MCF 10A (cell line): ENCODE data around the gene GABBR1. TPM values are rescaled to one million over a fixed set of nuclear protein-coding genes. Genes with fewer than 3 reads are reported as not detected.

Experiments
- BruUV-seq: library from RNA; stranded (reverse); fragments of 400-500 nt; replicated peaks from 2 replicates; lab custom pipeline; 2021; lab: Mats Ljungman, UMichigan
- CTCF ChIA-PET: fragments of 300-600 bp; sonication (Branson Sonifier 250); formaldehyde crosslinking; extraction: SDS; loops from one replicate; lab custom pipeline; 2021; ENCODE audit warnings: antibody characterized with exemption, inconsistent platforms; lab: Yijun Ruan, JAX
- POLR2A ChIA-PET: fragments of 300-600, 350-650 bp; sonication (Branson Sonifier 250); formaldehyde crosslinking; extraction: SDS; loops from one replicate; lab custom pipeline; 2020; ENCODE audit warnings: antibody characterized with exemption, inconsistent platforms; lab: Yijun Ruan, JAX
- DNase-seq: peaks from one replicate; pipeline ENCODE4 v3.0.0-alpha.2; 2018; ENCODE audit not compliant: unreplicated experiment
- H3K27ac Mint-ChIP-seq: one replicate; pipeline ENCODE4 v1.8.0; 2022; ENCODE audit warnings: mild to moderate bottlenecking, low read depth, mixed read lengths; ENCODE audit not compliant: unreplicated experiment
- H3K27me3 Mint-ChIP-seq: one replicate; pipeline ENCODE4 v1.8.0; 2022; ENCODE audit warnings: mixed read lengths; ENCODE audit not compliant: insufficient read depth, unreplicated experiment
- H3K36me3 Mint-ChIP-seq: one replicate; pipeline ENCODE4 v1.8.0; 2022; ENCODE audit warnings: mild to moderate bottlenecking, moderate library complexity, mixed read lengths; ENCODE audit not compliant: insufficient read depth, unreplicated experiment
- H3K4me1 Mint-ChIP-seq: one replicate; pipeline ENCODE4 v1.8.0; 2022; ENCODE audit warnings: mixed read lengths; ENCODE audit not compliant: insufficient read depth, unreplicated experiment
- H3K4me3 Mint-ChIP-seq: one replicate; pipeline ENCODE4 v1.8.0; 2022; ENCODE audit warnings: mild to moderate bottlenecking, moderate library complexity, mixed read lengths; ENCODE audit not compliant: unreplicated experiment
- H3K9me3 Mint-ChIP-seq: one replicate; pipeline ENCODE4 v1.8.0; 2022; ENCODE audit warnings: mixed read lengths; ENCODE audit not compliant: unreplicated experiment
- intact Hi-C: fragments of 100-400 bp; cut with micrococcal nuclease; formaldehyde crosslinking; loops from 2 replicates; pipeline ENCODE4 v1.14.1; 2022
- total RNA-seq: library from RNA; stranded (reverse); gene quantifications from 2 replicates; pipeline ENCODE4 v1.2.3, GENCODE V29; 2022
- TF ChIP-seq, protein P1 (sequence below): fragments of 200-600 bp; IDR thresholded peaks from one replicate; pipeline ENCODE4 v1.8.0; 2022; ENCODE audit warnings: antibody characterized with exemption, mild to moderate bottlenecking; ENCODE audit not compliant: unreplicated experiment

Gene GABBR1
- total RNA-seq, 1 experiment from 2014 or later: 38.8 TPM

DNA sequence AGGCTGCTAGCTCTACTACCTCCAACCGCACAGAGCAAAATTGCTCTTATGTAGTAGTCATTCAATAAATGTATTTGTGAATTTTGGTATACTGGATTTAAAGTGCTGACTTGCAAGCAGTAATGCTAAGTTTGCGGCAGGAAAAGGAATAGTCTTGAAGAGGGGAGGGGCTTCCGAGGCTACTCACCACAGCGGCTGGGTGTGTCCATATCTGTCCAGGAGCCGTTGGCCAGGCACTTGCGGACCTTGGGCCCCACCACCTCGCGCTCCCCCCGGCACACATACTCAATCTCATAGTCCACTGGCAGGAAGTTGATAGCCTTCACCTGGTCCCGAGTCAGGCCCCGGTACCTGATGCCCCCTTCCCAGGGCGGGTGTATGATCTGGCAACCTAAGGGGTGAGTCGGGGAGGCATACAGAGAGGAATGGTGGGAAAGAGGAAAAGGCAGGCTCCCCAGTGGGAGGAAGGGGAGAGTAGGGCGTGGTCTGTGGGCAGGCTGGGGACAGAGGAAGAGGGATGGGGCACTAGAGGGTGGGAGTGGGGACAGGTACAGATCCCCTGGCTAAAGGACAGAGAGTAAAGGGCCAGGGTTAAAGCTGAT lies 1.7 kb downstream of the GABBR1 start:
- CTCF ChIA-PET: interaction anchor here (0.6 kb wide), 1 partner anchor 37 kb away, joined by 3 read pairs; no protein-coding TSS in a partner anchor
- Mint-ChIP-seq H3K27ac (no peak overlapping the region), H3K27me3 (no peaks in the 10 kb centered on the region), H3K36me3 (peaks cover 8% of the 10 kb centered on the region), H3K4me1 (peaks cover 33% of the 10 kb centered on the region), H3K9me3 (no peaks in the 10 kb centered on the region), H3K4me3 (peak overlapping the region; percentile 75)
- BruUV-seq: no TSS peak
- DNase-seq: no peak
- intact Hi-C loops: no loop called here
- POLR2A ChIA-PET: interaction anchor here (0.6 to 2.2 kb wide), 2 partner anchors 9 to 902 kb away, joined by 4 to 6 read pairs; no protein-coding TSS in a partner anchor
- TF ChIP-seq, protein P1, sequence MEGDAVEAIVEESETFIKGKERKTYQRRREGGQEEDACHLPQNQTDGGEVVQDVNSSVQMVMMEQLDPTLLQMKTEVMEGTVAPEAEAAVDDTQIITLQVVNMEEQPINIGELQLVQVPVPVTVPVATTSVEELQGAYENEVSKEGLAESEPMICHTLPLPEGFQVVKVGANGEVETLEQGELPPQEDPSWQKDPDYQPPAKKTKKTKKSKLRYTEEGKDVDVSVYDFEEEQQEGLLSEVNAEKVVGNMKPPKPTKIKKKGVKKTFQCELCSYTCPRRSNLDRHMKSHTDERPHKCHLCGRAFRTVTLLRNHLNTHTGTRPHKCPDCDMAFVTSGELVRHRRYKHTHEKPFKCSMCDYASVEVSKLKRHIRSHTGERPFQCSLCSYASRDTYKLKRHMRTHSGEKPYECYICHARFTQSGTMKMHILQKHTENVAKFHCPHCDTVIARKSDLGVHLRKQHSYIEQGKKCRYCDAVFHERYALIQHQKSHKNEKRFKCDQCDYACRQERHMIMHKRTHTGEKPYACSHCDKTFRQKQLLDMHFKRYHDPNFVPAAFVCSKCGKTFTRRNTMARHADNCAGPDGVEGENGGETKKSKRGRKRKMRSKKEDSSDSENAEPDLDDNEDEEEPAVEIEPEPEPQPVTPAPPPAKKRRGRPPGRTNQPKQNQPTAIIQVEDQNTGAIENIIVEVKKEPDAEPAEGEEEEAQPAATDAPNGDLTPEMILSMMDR: no peak

DNA sequence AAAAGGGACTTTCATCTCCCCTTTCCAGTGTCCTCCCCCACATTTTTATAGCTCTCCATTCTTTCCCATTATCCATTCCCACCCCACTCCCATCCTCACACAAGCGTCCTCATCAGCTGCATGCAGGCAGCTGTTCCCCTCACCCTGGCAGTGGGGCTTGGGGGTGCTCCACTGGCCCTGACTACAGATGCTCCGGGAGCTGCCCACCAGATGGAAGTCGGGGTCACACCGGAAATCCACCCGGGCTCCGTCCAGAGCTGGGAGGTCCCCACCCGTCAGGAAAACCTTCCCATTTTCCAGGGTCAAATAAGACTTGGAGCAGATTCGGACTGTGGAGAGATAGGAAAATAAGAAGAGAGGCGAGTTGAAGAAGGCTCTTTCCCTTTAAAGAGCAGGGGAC lies 2.7 kb downstream of the GABBR1 start:
- Mint-ChIP-seq H3K36me3 (peaks cover 15% of the 10 kb centered on the region), H3K4me3 (no peak overlapping the region), H3K4me1 (peaks cover 36% of the 10 kb centered on the region), H3K27ac (no peak overlapping the region), H3K27me3 (no peaks in the 10 kb centered on the region), H3K9me3 (no peaks in the 10 kb centered on the region)
- POLR2A ChIA-PET: interaction anchor here (2.2 kb wide), 1 partner anchor 10 kb away, joined by 6 read pairs; no protein-coding TSS in a partner anchor
- TF ChIP-seq, protein P1: no peak
- CTCF ChIA-PET: interaction anchor here (0.5 to 1.1 kb wide), 2 partner anchors 23 to 418 kb away, joined by 3 read pairs; no protein-coding TSS in a partner anchor
- DNase-seq: no peak
- intact Hi-C loops: no loop called here
- no TSS peak for BruUV-seq

DNA sequence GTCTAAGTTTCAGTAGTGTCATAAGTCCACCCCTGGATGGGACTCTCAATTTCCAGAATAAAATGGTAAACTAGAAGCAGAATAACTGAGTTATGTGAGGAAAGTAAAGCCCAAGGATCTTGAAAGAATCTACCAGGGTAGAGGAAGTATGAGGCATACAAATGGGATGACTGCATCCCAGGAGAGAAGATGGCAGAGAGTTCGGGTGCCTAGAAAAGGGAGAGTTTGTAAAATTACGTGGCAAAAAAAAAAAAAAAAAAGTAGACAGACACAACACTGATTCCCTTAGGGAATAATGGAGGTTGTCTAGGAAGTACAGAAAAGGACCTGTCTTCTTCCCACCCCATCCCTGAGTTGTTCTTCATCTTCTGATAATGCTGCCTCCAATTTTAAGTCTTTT lies 3.4 kb downstream of the GABBR1 start:
- H3K4me3 Mint-ChIP-seq: no peak overlapping the region
- ChIA-PET POLR2A (interaction anchor here (2.2 kb wide), 1 partner anchor 11 kb away, joined by 6 read pairs; no protein-coding TSS in a partner anchor), CTCF (interaction anchor here (0.5 to 1.0 kb wide), 2 partner anchors 33 to 418 kb away, joined by 3 read pairs; no protein-coding TSS in a partner anchor)
- BruUV-seq: no TSS peak
- peaks cover 39% of the 10 kb centered on the region for H3K4me1 Mint-ChIP-seq
- no peaks in the 10 kb centered on the region for H3K9me3 Mint-ChIP-seq
- H3K27ac Mint-ChIP-seq: no peak overlapping the region
- intact Hi-C loops: no loop called here
- no peaks in the 10 kb centered on the region for H3K27me3 Mint-ChIP-seq
- TF ChIP-seq, protein P1: no peak
- no peak for DNase-seq
- peaks cover 15% of the 10 kb centered on the region for H3K36me3 Mint-ChIP-seq

DNA sequence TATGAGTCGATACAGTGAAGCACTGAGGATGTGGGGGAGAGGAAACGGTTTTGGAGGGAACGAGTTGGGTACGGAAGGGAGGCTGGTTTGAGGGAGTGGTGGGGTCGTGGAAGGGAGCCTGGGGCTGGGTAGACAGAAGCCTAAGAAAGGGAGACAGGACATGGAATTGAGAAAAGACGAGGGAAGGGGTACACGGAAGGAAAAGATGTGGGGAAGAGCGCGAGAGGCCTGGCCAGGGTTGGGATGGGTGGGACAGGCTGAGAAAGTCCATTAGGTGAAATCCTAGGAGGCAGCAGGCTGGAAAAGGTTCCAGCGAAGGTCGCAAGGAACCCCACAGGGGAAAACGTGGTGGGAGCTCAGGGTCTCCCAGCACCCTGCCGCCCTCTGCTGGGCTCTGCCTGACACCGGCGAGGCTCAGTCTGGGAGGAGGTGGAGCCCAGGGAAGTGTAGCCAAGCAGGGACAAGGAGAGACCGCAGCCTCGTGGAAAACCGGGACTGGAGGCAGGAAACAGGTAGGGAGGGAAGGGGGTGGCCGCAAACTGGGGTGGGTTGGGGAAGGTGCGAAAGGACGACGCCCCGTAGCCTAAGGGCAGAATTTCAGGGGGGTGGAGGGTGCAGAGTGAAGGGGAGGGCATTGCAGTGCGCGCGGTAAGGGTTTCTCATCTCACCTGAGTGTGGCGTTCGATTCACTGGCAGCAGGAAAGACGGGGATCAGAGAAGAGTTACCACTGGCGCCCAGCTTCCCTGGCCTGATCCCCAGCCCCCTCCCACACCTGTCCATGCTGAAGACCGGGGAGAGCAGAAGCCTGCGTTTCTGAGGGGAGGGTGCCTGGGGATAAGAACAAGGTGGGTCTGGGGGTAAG lies 4.3 kb downstream of the GABBR1 start:
- no peak overlapping the region for H3K27ac Mint-ChIP-seq
- peaks cover 15% of the 10 kb centered on the region for H3K36me3 Mint-ChIP-seq
- POLR2A ChIA-PET: interaction anchor here (2.2 kb wide), 1 partner anchor 12 kb away, joined by 6 read pairs; no protein-coding TSS in a partner anchor

More for the DNA sequence above, 4.3 kb downstream of the GABBR1 start:
- CTCF ChIA-PET: interaction anchor here (0.6 to 1.2 kb wide), 4 partner anchors 21 to 1243 kb away, joined by 3 to 4 read pairs (median 3); no protein-coding TSS in a partner anchor
- no peaks in the 10 kb centered on the region for H3K27me3 Mint-ChIP-seq
- intact Hi-C loops: no loop called here
- DNase-seq: peak; percentile 51
- H3K9me3 Mint-ChIP-seq: no peaks in the 10 kb centered on the region
- H3K4me1 Mint-ChIP-seq: peaks cover 37% of the 10 kb centered on the region
- peak overlapping the region; percentile 68 for H3K4me3 Mint-ChIP-seq
- BruUV-seq: no TSS peak
- TF ChIP-seq, protein P1: peak; percentile 51
